HepG2 (cell line): ENCODE measurements around the gene SNAI1. TPM values are rescaled to one million over a fixed set of nuclear protein-coding genes. Genes with fewer than 3 reads are reported as not detected.

Source experiments
- ARID5B ChIP-seq: IDR thresholded peaks from 2 replicates; pipeline ENCODE4 v1.4.0; 2020; ENCODE audit warnings: mild to moderate bottlenecking, missing genetic modification reagents
- DDIT3 ChIP-seq: sonication (generic); formaldehyde crosslinking; IDR thresholded peaks from 2 replicates; pipeline ENCODE4 v1.4.0; 2020; ENCODE audit warnings: mild to moderate bottlenecking, missing genetic modification reagents
- DR1 ChIP-seq: sonication (generic); formaldehyde crosslinking; IDR thresholded peaks from 2 replicates; pipeline ENCODE4 v1.8.0; 2021; ENCODE audit warnings: mild to moderate bottlenecking, missing genetic modification reagents, inconsistent platforms
- EZH2 ChIP-seq: conservative IDR thresholded peaks from 2 replicates; pipeline ENCODE4 v1.6.1; 2012; ENCODE audit warnings: mild to moderate bottlenecking, low read depth, low read length, moderate library complexity
- FOXK2 ChIP-seq: fragments of 450-650 bp; IDR thresholded peaks from 2 replicates; pipeline ENCODE4 v1.6.1; 2016
- HDAC1 ChIP-seq: sonication (generic); formaldehyde crosslinking; IDR thresholded peaks from 2 replicates; pipeline ENCODE4 v1.5.1; 2020; ENCODE audit warnings: mild to moderate bottlenecking, missing genetic modification reagents
- KLF15 ChIP-seq: sonication (generic); formaldehyde crosslinking; IDR thresholded peaks from 2 replicates; pipeline ENCODE4 v1.8.1; 2023; ENCODE audit warnings: borderline replicate concordance, mild to moderate bottlenecking, inconsistent platforms, missing genetic modification reagents, mixed read lengths
- ZNF251 ChIP-seq: sonication (generic); formaldehyde crosslinking; IDR thresholded peaks from 2 replicates; pipeline ENCODE4 v1.9.0; 2021; ENCODE audit warnings: mild to moderate bottlenecking, missing genetic modification reagents
- ZNF317 ChIP-seq: sonication (generic); formaldehyde crosslinking; IDR thresholded peaks from 2 replicates; pipeline ENCODE4 v1.5.0; 2020; ENCODE audit warnings: mild to moderate bottlenecking, missing genetic modification reagents
- ZNF34 ChIP-seq: sonication (generic); formaldehyde crosslinking; IDR thresholded peaks from 2 replicates; pipeline ENCODE4 v1.4.0; 2020; ENCODE audit warnings: mild to moderate bottlenecking, missing genetic modification reagents, borderline replicate concordance
- ZNF557 ChIP-seq: sonication (generic); formaldehyde crosslinking; IDR thresholded peaks from 2 replicates; pipeline ENCODE4 v1.4.0; 2020; ENCODE audit warnings: missing genetic modification reagents
- ZNF678 ChIP-seq: sonication (generic); formaldehyde crosslinking; IDR thresholded peaks from 2 replicates; pipeline ENCODE4 v1.4.0; 2020; ENCODE audit warnings: mild to moderate bottlenecking, missing genetic modification reagents
- ZNF761 ChIP-seq: sonication (generic); formaldehyde crosslinking; conservative IDR thresholded peaks from 2 replicates; pipeline ENCODE4 v1.4.0; 2020; ENCODE audit warnings: mild to moderate bottlenecking, missing genetic modification reagents
- ZSCAN31 ChIP-seq: sonication (generic); formaldehyde crosslinking; IDR thresholded peaks from 2 replicates; pipeline ENCODE4 v1.5.0; 2020; ENCODE audit warnings: low read depth, mild to moderate bottlenecking, missing genetic modification reagents
- polyA plus RNA-seq, 8 experiments: library from polyadenylated mRNA; depleted of rRNA in 3 of 8; stranded (reverse) in 7 of 8; unstranded in 1 of 8; fragments of >200 nt; fragmentation: Illumina TruSeq in 4 of 8; extraction: Trizol in 4 of 8; gene quantifications; 2 replicates each; pipeline versions ENCODE4 v1.2.1 to v1.2.3, GENCODE V29; 2011 to 2016; ENCODE audit warnings: low read depth in 4 of 8, missing spikeins in 1 of 8, mixed read lengths in 1 of 8; ENCODE audit not compliant: insufficient read depth in 1 of 8
- total RNA-seq, 5 experiments: library from RNA; depleted of rRNA; stranded (reverse); fragments of >200 nt; fragmentation: Illumina TruSeq; extraction: Trizol; gene quantifications; 2 replicates each; pipeline ENCODE4 v1.2.3, GENCODE V29; 2016; ENCODE audit warnings: low read depth in 1 of 5
- TF ChIP-seq, protein P1 (sequence below): sonication (generic); formaldehyde crosslinking; IDR thresholded peaks from 2 replicates; pipeline ENCODE4 v1.4.0; 2020; ENCODE audit warnings: missing genetic modification reagents
- TF ChIP-seq, protein P2 (sequence below): sonication (generic); formaldehyde crosslinking; IDR thresholded peaks from 2 replicates; pipeline ENCODE4 v1.5.0; 2020; ENCODE audit warnings: mild to moderate bottlenecking, missing genetic modification reagents, borderline replicate concordance
- TF ChIP-seq, protein P3 (sequence below): sonication (generic); formaldehyde crosslinking; IDR thresholded peaks from 2 replicates; pipeline ENCODE4 v1.4.0; 2020; ENCODE audit warnings: missing genetic modification reagents; ENCODE audit errors: not compliant biosample characterization

SNAI1 gene
- total and polyA plus RNA-seq, 2 of the 13 experiments (the other 11 are each of a cell fraction or from before 2014, with no cell fraction given): 1.3 to 1.4 TPM

- no peak for TF ChIP-seq FOXK2
- TF ChIP-seq, protein P1, sequence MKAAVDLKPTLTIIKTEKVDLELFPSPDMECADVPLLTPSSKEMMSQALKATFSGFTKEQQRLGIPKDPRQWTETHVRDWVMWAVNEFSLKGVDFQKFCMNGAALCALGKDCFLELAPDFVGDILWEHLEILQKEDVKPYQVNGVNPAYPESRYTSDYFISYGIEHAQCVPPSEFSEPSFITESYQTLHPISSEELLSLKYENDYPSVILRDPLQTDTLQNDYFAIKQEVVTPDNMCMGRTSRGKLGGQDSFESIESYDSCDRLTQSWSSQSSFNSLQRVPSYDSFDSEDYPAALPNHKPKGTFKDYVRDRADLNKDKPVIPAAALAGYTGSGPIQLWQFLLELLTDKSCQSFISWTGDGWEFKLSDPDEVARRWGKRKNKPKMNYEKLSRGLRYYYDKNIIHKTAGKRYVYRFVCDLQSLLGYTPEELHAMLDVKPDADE (CRISPR knock-in tag): peak; percentile 98
- peak; percentile 37; the same call in 1 of the 2 replicates for TF ChIP-seq ZNF317 (CRISPR knock-in tag)
- TF ChIP-seq ZNF34 (CRISPR knock-in tag): no peak
- peak; percentile 77 for TF ChIP-seq ARID5B (CRISPR knock-in tag)
- peak; percentile 99 for TF ChIP-seq ZNF557 (CRISPR knock-in tag)
- no peak for TF ChIP-seq EZH2
- TF ChIP-seq HDAC1 (CRISPR knock-in tag): no peak; the same call in none of the 2 replicates
- TF ChIP-seq ZNF761: peak; percentile 98; the same call in 1 of the 2 replicates
- TF ChIP-seq ZNF678: no peak
- TF ChIP-seq, protein P2, sequence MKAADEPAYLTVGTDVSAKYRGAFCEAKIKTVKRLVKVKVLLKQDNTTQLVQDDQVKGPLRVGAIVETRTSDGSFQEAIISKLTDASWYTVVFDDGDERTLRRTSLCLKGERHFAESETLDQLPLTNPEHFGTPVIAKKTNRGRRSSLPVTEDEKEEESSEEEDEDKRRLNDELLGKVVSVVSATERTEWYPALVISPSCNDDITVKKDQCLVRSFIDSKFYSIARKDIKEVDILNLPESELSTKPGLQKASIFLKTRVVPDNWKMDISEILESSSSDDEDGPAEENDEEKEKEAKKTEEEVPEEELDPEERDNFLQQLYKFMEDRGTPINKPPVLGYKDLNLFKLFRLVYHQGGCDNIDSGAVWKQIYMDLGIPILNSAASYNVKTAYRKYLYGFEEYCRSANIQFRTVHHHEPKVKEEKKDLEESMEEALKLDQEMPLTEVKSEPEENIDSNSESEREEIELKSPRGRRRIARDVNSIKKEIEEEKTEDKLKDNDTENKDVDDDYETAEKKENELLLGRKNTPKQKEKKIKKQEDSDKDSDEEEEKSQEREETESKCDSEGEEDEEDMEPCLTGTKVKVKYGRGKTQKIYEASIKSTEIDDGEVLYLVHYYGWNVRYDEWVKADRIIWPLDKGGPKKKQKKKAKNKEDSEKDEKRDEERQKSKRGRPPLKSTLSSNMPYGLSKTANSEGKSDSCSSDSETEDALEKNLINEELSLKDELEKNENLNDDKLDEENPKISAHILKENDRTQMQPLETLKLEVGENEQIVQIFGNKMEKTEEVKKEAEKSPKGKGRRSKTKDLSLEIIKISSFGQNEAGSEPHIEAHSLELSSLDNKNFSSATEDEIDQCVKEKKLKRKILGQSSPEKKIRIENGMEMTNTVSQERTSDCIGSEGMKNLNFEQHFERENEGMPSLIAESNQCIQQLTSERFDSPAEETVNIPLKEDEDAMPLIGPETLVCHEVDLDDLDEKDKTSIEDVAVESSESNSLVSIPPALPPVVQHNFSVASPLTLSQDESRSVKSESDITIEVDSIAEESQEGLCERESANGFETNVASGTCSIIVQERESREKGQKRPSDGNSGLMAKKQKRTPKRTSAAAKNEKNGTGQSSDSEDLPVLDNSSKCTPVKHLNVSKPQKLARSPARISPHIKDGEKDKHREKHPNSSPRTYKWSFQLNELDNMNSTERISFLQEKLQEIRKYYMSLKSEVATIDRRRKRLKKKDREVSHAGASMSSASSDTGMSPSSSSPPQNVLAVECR: peak; percentile 79
- TF ChIP-seq ZNF251 (CRISPR knock-in tag): no peak
- peak; percentile 86 for TF ChIP-seq KLF15 (CRISPR knock-in tag)
- TF ChIP-seq, protein P3, sequence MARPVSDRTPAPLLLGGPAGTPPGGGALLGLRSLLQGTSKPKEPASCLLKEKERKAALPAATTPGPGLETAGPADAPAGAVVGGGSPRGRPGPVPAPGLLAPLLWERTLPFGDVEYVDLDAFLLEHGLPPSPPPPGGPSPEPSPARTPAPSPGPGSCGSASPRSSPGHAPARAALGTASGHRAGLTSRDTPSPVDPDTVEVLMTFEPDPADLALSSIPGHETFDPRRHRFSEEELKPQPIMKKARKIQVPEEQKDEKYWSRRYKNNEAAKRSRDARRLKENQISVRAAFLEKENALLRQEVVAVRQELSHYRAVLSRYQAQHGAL: peak; percentile 89
- TF ChIP-seq ZSCAN31: peak; percentile 75
- TF ChIP-seq DDIT3 (CRISPR knock-in tag): no peak
- peak; percentile 65; the same call in 1 of the 2 replicates for TF ChIP-seq DR1 (CRISPR knock-in tag)
Measured at GRCh38 chr20:49982346-49983122, at the start of gene SNAI1 (continued).
